Left renal cortex interstitium (tissue), 4 donors: ENCODE results near the gene CLK3. TPM values are rescaled to one million over a fixed set of nuclear protein-coding genes. Genes with fewer than 3 reads are reported as not detected.
"Not testable (repeated sequence)": the region's sequence is repeated elsewhere in the genome, so short reads cannot be mapped to it uniquely, and the experiment has no call there.

Experiments used
- DNase-seq, 4 donors: peaks; one replicate each; pipeline ENCODE4 v3.0.0-alpha.2; 2013; ENCODE audit warnings: low read depth in 4 of 4, low spot score in 2 of 4, missing footprints in 1 of 4
- polyA plus RNA-seq, 4 donors: library from polyadenylated mRNA; unstranded; fragments of 120-200 nt; gene quantifications; one replicate each; pipeline ENCODE4 v1.2.1, GENCODE V29; 2013; ENCODE audit not compliant: insufficient read length in 4 of 4

CLK3 gene
- polyA plus RNA-seq, 4 donors, result 54.4 to 84.9 (median 76.3) TPM

DNA sequence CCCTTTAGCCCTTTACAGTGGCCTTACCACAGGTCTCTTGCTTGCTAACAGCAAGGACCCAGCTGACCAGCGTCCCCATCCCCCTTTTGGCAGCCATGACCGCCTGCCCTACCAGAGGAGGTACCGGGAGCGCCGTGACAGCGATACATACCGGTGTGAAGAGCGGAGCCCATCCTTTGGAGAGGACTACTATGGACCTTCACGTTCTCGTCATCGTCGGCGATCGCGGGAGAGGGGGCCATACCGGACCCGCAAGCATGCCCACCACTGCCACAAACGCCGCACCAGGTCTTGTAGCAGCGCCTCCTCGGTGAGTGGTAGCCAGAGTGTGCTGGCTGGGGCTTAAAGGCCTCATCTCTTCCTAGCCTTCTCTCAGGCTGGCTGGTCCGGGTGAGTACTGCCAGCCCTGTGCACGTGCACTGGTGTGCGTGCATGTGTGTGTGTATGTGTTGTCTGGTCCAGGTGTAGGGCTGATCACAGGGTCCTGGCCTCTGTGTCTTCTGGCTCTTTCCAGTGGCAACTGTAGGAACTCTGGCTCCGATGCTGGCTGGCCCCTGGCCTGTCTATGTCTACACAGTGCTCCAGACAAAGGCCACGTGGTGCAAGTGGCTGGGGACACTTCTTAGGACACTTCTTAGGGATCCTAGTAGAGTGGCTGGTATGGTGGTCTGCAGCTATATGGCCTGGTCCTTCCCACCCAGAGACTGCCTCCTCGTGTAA lies 4.4 kb downstream of the CLK3 start:
- no peak for DNase-seq

DNA sequence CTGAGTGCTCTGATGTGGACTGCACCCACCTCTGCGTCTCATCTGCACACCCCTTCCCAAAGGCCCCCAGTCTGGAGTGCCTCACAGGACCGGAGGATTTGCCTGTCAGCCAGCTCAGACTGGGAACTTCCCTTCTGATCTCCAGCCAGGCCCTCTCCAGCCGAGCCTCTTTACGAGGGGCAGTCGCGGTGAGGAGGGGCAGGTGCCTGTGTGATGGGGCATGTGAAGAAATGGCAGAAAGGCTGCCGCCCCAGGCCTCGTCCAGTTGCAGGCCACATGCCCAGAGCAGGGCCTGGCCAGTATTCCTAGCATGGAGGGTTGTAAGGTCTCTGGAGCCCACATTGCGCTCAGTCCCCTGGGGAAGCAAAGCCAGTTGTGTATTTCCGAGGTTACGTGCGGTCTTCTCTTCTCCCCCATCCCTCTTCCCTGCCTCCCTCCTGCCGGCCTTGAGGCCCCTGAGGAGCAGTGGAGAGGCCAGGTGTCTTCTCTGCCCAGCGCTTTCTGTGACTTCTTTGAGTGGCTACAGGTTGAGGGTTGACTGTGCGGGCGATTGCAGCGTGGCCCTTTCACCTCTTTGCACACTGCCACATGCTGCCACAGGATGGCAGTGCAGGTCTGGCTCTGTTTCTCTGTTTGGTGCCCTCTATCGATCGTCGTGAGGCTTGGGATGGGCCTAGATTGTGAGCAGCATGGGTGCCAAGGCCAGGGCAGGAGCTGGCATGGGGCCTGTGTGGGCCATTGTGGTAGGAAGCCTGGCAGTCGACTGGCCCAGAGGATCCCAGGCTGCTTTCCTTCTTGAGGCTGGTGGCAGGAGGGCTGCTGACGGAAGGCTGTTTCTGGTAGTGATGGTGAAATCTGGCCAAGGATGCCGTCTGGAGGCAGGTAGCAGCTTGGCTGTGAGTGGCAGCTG lies 5.3 kb downstream of the CLK3 start:
- no peak for DNase-seq

DNA sequence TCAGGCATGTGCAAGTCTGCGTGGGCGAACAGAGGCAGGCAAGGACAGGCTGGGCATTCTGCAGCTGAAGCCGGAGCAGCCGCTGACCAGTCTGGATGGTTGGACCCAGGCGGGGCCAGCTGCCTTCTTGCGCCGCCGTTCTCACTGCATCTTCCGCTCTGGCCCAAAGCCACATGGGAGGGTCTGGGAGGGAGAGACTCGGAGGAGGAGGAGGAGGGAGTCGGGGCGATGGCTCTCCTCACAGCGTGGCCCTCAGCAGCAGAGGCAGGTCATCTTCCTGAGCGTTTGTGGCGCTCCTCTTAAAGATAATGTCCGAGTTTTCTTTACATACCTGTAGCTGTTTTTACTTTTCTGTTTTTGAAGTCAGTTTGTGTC lies 5.9 kb downstream of the CLK3 start:
- DNase-seq, result no peak

DNA sequence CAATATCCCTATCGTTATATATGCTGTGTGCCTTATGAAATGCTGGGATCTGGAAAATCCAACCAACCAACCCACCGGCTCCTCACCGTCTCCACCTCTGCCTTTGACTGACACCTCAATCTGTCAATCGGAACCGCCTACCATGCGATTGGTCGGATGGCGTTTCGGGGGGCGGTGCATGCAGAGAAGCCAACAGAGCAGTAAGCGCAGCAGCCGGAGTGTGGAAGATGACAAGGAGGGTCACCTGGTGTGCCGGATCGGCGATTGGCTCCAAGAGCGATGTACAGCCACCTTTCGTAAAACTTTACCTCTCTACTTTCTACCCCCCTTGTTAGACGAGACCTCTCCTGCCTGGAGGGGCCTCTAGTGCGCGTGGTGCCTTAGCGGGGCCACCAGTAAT lies 6.3 kb downstream of the CLK3 start:
- no peak for DNase-seq

DNA sequence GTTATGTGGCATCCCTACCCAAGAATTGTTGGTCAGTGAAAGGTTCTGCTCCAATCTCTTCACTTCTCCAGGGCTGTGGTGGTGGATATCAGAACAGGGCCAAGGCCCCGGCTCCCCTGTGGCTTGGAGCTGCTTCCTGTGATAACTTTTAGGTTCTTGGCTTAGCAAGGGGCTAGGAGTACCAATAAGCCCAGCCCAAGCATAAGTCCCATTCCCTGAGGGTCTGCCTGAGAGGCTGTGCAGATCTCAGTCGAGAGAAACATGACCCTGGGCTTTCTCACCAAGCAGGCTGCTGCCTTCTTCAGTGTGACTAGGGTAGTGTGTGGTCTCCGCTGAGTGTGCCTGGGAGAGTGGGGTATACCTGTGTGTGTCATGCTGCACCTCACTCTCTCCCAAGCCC lies 7.1 kb downstream of the CLK3 start:
- DNase-seq, result no peak

DNA sequence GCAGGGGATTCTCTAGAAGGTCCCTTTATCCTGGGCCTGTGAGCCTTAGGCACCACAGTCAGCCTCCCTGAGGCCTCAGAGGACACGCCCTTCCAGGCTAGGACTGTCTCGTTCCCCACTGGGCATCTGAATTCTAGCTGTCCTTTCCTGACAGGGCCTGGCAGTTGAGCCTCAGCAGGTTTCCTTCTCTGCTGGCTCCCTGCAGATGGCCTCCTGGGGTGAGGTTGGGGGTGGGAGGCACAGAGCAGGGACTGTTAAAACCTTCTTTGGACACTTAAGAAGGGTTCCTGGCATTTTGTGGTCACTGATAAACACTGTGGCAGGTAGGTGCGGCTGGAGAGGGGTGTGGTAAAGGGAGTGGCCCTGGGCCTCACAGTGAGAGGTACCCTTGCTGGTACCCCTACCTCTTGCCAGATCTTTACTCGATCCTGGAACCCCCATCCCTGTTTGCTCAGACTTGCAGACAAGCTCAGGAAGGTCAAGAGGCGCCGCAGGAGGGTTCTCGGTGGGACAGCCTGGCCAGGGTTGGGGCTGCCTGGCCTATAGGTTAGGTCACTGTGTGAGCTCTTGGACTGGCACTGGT lies 8.5 kb downstream of the CLK3 start:
- no peak for DNase-seq

DNA sequence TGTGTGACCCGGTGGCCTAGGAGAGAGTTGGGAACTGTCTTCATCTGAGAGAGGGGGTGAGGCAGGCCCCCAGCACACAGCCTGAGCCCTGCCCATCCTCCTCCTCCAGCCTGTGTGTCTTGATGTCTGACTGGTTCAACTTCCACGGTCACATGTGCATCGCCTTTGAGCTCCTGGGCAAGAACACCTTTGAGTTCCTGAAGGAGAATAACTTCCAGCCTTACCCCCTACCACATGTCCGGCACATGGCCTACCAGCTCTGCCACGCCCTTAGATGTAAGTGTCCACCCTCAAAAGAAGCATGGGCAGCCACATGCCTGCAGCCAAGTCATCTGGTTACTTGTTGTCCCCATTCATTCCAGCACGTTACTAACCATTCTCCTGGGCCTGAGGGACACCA lies 10.1 kb downstream of the CLK3 start:
- no peak for DNase-seq

DNA sequence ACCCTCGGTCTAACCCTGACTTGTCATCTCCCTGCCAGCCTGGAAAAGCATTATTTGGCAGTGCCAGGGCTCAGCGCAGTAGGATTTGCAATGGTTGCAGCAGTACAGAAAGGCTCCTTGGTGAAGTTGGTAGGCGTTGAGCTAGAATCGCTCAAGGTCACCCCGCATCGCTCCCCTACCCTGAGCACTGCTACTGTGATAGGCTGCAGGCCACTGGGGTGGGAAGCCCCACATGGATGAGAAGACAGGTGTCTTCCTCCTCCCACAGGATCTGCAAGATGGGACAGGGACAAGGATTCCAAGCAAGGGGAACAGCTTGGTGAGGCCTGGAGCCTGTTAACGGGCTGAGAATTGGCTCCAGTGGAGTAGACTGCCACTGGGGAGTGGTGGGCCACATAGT lies 10.7 kb downstream of the CLK3 start:
- no peak for DNase-seq

DNA sequence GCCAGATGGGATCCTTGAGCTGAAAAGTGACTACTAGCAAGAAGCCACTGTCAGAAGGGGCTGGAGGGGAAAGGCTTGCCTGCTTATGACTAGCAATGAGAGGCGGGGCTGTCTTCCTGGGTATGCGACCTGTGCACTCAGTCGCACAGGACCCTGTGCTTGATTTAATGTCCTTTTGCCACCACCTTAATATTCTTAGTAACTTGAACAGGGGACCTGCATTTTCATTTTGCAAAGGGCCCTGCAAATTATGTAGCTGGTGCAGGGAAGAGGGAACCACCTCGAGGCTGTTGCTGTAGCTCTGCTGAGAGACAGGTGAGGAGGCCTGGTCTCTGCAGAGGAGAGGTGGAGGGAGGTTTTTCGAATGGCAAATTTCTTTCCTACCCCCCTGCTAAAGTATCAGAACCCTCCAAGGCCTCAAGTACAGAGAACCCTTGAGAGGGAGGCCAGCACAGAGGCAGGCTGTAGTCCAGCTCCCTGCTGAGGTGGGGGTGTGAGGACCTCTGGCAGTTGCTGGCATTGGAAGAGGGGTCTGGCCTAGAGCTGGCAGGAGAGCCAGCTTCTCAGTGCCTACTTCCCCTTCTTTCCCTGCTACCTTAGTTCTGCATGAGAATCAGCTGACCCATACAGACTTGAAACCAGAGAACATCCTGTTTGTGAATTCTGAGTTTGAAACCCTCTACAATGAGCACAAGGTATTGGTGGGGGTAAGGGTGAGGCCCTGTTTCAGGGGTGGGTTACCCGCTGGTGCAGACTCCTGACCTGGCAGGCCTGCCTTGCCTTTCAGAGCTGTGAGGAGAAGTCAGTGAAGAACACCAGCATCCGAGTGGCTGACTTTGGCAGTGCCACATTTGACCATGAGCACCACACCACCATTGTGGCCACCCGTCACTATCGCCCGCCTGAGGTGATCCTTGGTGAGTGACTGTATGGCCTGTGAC lies 11.4 kb downstream of the CLK3 start:
- no peak for DNase-seq

DNA sequence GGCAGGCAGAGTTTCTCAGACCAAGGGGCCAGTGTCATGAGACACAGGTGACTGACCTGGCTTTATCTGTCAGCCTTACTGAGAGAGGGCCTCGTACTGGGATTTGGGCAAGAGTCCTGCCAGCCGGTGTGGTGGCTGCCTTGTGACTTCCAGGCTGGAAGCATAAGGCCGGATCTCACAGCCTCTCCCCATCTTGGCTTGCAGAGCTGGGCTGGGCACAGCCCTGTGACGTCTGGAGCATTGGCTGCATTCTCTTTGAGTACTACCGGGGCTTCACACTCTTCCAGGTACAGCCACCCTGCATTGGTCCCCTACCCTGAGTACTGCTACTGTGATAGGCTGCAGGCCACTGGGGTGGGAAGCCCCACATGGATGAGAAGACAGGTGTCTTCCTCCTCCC lies 12.1 kb downstream of the CLK3 start:
- no peak for DNase-seq

DNA sequence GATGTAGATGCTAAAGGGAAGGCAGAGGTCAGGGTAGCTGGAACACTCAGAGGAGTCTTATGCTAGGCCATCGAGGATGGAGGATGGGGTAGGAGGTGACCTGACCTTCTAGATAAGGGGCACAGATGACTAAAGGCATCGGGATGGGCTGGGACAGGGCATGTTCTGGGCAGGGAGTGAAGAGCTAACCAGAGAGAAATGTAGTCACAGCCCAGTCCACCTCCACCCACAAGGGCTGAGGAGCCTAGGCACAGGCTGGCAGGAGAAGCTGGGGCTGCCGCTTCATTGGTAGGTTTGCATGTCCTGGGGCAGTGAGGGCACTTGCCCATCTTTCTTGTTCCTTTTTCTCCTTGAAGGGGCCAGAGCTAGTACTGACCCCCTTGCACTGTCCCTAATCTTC lies 12.6 kb downstream of the CLK3 start:
- no peak for DNase-seq

DNA sequence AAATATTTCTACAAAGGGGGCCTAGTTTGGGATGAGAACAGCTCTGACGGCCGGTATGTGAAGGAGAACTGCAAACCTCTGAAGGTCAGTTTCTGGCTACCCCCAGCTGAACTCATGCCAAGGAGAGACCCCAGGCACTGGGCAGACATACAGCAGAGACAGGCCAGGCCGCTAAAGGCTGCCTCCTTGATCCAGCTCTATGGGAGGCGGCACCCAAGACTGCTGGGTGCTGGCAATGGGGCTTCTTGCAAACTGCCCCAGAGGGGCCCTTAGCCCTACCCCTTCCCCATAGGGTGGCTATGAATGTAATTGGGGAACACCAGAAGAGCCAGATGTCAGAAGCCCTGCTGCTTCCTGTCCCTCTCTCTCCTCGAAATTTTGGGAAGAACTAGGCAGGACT lies 13.3 kb downstream of the CLK3 start:
- no peak for DNase-seq

DNA sequence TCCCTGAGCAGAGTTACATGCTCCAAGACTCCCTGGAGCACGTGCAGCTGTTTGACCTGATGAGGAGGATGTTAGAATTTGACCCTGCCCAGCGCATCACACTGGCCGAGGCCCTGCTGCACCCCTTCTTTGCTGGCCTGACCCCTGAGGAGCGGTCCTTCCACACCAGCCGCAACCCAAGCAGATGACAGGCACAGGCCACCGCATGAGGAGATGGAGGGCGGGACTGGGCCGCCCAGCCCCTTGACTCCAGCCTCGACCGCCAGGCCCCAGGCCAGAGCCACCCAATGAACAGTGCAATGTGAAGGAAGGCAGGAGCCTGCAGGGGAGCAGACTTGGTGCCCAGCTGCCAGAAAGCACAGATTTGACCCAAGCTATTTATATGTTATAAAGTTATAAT lies 14.1 kb downstream of the CLK3 start:
- not testable (repeated sequence) for DNase-seq

DNA sequence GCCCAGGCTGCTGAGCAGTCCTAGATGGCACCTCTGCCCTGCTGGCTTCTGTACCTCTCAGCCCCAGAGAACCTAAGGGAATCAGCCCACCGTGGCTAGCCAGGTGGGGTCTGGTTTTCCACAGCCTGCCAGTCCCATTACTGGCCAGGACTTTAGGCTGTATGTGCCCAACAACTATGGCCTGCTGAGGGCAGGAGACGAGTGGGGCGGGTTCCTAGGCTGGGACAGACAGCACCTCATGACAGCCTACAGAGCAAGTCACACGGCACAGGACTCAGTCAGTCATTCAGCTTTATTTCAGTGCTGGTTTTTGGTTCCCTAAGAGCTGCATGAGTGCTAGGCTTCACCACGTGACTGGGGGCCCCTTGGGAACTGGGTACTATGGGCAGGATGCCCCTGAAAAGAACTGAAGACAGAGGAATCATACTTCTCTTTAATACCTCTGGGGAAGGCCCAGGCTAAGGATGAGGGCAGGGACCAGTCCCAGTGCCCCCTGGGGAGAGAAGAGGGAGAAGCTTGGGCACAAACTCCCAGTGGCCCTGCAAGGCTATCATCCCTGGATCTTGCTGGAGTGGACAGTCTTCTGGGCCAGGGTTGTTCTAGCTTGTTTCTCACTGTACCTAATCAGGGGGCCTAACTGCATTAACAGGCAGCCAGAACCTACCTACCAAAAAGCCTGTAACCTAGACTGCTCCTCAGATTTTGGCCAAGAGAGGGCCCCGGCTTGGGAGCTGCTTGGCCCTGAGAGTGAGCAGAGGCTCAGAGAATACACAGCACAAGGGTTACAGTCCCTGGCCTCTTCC lies 14.8 kb downstream of the CLK3 start:
- no peak for DNase-seq

DNA sequence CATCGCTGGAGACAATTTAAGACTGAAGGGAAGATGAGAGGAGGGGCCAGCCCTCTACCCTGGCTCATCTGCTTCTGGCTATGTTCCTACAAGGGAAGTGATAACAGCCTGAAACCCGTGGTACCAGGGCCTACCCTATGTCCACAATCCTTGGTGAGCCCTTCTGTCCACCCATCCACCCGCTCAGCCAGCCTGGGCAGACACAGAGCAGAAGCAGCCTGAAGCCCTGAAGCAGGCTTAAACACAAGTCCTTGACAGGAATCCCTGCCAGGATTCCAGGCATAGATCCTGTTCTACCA lies 15.4 kb downstream of the CLK3 start:
- no peak for DNase-seq

DNA sequence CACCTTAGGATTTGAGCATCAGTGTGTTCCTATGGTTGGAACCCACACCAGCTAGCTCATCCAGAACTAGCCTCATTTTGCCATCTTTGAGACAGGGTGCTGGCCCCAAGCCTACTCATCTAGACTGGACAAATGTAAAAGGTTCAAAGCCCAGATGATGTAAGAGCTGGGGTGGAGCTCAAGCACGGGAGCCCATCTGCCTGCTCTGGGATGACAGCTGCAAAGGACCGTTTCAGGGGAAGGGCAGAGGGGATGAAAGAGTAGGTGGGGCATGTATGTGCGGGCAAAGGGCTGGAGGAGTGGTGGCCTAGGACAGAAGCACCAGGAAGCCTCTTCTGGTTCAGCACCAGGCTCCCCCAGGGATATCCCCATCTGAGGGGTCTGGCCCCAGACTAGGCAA lies 15.8 kb downstream of the CLK3 start:
- DNase-seq, result no peak

DNA sequence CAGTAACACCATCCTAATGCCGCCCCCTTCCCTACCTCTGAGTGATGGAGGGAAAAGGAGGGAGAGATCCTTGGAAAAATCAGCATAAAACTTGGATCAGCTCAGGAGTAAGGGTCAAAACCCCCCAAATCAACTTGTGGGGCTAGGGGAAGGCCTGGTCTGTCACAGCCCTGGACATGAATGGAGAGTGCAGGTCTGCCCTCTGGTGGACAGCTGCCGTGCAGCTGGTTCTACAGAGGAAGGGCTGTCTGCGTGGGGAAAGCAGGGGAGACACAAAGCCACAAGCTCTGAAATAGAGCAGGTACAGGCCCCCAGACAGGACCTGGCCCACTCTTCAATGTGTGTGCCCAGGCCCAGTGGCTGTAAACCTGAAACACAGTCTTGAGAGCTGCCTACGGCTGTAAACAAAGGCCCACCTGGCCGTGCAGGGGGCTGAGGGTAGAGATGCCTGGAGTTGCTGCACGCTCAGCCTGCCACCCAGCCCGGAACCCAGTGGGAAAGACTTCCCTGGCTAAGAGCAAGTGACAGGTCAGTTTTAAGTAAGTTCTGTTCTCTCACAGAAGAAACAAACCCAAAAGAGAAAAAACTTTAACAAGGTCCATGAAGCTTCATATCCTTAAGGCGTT lies 16.4 kb downstream of the CLK3 start:
- DNase-seq, result no peak

DNA sequence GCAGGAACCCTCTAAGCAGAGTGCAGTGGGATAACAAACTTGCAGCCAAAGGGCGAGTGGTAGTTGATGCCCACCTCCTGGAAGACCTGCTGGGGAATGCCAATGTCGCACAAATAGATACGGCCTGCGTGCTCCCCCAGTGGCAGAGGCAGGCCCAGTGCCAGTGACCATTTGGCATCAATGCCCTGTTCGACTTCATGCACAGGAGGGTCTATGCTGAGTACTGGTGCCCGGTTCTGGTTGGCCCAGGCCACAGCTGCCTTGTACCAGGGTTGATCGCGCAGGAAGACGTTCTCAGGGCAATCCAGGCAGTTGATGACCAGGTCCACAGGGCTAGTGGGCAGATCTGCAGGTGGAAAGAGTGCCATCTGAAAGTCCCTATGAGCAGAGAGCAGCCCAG lies 17.0 kb downstream of the CLK3 start:
- no peak for DNase-seq

DNA sequence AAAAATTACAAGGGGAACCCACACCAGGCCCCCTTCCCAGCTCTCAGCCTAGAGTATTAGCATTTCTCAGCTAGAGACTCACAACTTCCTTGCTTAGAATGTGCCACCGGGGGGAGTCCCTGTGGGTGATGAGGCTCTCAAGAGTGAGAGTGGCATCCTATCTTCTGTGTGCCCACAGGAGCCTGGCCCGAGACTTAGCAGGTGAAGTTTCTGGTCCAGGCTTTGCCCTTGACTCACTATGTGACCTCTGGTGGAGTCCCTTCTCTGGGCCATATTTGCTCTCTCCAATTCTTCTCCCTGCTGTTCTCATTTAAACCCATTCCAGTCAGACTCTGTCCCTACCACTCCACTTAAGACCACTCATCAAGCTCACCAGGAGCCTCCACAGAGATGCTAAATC lies 18.1 kb downstream of the CLK3 start:
- DNase-seq, result no peak

DNA sequence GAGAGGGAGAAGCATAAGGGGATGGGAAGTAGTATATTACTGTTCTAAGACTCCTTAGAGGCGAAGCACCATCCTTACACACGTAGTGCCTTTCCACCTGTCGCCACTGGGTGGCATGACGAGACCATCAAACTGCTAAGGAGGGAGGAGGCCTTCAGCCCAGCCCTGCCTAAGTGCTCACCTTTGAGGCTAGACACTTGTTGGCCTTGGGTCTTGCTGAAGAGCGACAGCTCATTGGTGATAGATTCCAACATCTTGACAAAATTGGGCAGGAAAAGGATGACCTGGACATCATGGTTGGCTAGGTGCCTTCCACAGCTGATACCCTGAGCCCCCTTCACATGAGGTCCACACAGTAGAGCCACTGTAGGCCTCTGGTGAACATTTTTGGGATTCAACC lies 19.6 kb downstream of the CLK3 start:
- no peak for DNase-seq
